ENCODE results near the gene HEYL.

Gene HEYL

GRCh38 chr1:39639305-39640130 lies at the start of gene HEYL:
TSS of gene HEYL (minus strand) at chr1:39639643. CDS start at chr1:39639625, 18 bp downstream.
- no peak for DNase-seq (ENCODE audit: low read depth)
- peak within 1 kb of the TSS; percentile 41 for H3K4me3 ChIP-seq (ENCODE audit: low read depth, low read length)

DNA sequence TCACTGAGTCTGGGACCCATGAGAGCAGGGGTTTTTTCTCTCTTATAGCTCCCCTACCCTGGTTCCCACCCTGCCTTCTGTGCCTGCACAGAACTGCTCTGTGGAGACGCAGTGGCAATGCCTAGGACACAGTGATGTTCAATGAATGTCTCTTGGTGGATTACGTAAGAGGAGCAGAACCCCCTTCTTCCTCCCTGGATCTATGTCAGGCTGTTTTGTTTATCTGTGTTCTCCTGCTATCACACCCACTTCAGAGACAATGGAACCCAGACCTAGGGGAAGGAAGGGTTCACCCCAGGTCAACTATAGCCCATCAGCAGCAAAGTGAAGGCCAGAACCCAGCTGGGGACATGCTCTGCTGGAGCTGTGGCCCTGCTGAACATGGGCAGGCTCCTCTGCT lies 49.8 kb upstream of the HEYL start:
- TF ChIP-seq, protein P1, sequence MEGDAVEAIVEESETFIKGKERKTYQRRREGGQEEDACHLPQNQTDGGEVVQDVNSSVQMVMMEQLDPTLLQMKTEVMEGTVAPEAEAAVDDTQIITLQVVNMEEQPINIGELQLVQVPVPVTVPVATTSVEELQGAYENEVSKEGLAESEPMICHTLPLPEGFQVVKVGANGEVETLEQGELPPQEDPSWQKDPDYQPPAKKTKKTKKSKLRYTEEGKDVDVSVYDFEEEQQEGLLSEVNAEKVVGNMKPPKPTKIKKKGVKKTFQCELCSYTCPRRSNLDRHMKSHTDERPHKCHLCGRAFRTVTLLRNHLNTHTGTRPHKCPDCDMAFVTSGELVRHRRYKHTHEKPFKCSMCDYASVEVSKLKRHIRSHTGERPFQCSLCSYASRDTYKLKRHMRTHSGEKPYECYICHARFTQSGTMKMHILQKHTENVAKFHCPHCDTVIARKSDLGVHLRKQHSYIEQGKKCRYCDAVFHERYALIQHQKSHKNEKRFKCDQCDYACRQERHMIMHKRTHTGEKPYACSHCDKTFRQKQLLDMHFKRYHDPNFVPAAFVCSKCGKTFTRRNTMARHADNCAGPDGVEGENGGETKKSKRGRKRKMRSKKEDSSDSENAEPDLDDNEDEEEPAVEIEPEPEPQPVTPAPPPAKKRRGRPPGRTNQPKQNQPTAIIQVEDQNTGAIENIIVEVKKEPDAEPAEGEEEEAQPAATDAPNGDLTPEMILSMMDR (IDR thresholded peaks at IDR 0.05; ENCODE audit: low read depth, low read length, missing control alignments): no peak
- DNase-seq (ENCODE audit: low read depth): no peak
- H3K4me3 ChIP-seq (ENCODE audit: low read depth, low read length): no peak overlapping the region

More at GRCh38 chr1:39639305-39640130, at the start of gene HEYL:
- TF ChIP-seq, protein P1 (IDR thresholded peaks at IDR 0.05; ENCODE audit: low read depth, low read length, missing control alignments): no peak

- no peak for DNase-seq (ENCODE audit: low read depth)
- TF ChIP-seq, protein P1 (IDR thresholded peaks at IDR 0.05; ENCODE audit: low read depth, low read length, missing control alignments): no peak
- no peak overlapping the region for H3K4me3 ChIP-seq (ENCODE audit: low read depth, low read length)
Measured at GRCh38 chr1:39688706-39689105, 49.3 kb upstream of the HEYL start.

DNA sequence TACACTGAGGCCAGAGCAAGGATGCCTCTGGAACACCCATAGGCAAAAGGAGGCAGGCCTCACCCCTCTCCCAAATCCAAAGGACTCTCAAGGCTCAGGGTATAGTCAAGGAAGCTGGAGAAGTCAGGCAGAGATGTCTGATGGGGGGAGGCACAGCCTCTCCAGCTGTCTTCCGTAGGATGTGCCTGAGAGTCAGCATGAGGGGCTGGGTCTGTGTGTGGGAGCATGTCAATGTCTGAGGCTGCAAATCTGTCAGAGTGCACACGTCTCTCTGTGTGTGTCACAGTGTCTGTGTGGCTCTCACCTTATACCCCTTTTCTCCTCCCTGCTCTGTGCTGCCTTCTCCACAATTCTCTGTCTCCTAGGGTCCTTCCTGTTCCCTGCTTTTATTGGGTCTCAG lies 47.8 kb upstream of the HEYL start:
- H3K4me3 ChIP-seq (ENCODE audit: low read depth, low read length): no peak overlapping the region
- no peak for DNase-seq (ENCODE audit: low read depth)
- TF ChIP-seq, protein P1 (IDR thresholded peaks at IDR 0.05; ENCODE audit: low read depth, low read length, missing control alignments): no peak

GRCh38 chr1:39685071-39685470 lies 45.6 kb upstream of the HEYL start:
- TF ChIP-seq, protein P1 (IDR thresholded peaks at IDR 0.05; ENCODE audit: low read depth, low read length, missing control alignments): no peak
- DNase-seq (ENCODE audit: low read depth): no peak
- no peak overlapping the region for H3K4me3 ChIP-seq (ENCODE audit: low read depth, low read length)

- no peak overlapping the region for H3K4me3 ChIP-seq (ENCODE audit: low read depth, low read length)
- TF ChIP-seq, protein P1 (IDR thresholded peaks at IDR 0.05; ENCODE audit: low read depth, low read length, missing control alignments): no peak
- DNase-seq (ENCODE audit: low read depth): no peak
Measured at GRCh38 chr1:39684313-39684664, 44.8 kb upstream of the HEYL start.
